Gastrocnemius medialis (tissue), 4 donors: ENCODE results near the gene GRIN3A.

Experiments
- POLR2A ChIP-seq, 2 donors: fragments of 450-650 bp; IDR thresholded peaks; one replicate each; pipeline ENCODE4 v1.6.1; 2017; ENCODE audit warnings: antibody characterized with exemption in 2 of 2, mild to moderate bottlenecking in 2 of 2, moderate library complexity in 2 of 2
- TF ChIP-seq, protein P1 (sequence below), 5 experiments: fragments of 450-650 bp in 3 of 5; fragments of 200-600 bp in 2 of 5; sonication (generic) in 2 of 5; IDR thresholded peaks in 4 of 5; conservative IDR thresholded peaks in 1 of 5; 1 replicate in 4 of 5; 2 replicates in 1 of 5; pipeline ENCODE4 v1.5.1; 2016 to 2019; ENCODE audit warnings: antibody characterized with exemption in 5 of 5, mild to moderate bottlenecking in 3 of 5, moderate library complexity in 3 of 5

DNA sequence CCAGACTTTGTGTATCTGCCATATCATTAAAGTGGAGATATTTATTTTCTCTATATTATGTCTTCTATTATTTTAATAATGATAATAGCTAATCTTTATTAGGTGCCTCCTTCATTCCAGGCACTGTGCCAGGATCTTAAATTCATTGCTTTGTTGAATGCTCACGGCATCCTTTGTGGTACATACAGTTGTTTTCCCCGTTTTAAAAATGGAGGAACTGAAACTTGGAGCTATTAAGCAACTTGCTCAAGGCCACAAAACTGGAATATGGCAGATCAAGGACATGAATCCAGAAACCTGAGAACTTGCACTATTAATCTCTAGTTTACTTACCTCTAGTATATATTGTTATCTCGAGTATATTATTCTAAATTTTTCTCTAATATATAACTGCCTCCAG is 102.2 kb downstream of the GRIN3A start:
- TF ChIP-seq, protein P1, sequence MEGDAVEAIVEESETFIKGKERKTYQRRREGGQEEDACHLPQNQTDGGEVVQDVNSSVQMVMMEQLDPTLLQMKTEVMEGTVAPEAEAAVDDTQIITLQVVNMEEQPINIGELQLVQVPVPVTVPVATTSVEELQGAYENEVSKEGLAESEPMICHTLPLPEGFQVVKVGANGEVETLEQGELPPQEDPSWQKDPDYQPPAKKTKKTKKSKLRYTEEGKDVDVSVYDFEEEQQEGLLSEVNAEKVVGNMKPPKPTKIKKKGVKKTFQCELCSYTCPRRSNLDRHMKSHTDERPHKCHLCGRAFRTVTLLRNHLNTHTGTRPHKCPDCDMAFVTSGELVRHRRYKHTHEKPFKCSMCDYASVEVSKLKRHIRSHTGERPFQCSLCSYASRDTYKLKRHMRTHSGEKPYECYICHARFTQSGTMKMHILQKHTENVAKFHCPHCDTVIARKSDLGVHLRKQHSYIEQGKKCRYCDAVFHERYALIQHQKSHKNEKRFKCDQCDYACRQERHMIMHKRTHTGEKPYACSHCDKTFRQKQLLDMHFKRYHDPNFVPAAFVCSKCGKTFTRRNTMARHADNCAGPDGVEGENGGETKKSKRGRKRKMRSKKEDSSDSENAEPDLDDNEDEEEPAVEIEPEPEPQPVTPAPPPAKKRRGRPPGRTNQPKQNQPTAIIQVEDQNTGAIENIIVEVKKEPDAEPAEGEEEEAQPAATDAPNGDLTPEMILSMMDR (IDR thresholded peaks at IDR 0.05 in 4 of 5, conservative IDR thresholded peaks at IDR 0.05 in 1 of 5) = no peak
- no peak for TF ChIP-seq POLR2A (IDR thresholded peaks at IDR 0.05)
